ENCODE data around the gene FOXF2. TPM values are rescaled to one million over a fixed set of nuclear protein-coding genes. Genes with fewer than 3 reads are reported as not detected.

Gene FOXF2
- total RNA-seq, 1 experiment from 2014 or later, result not detected

GRCh38 chr6:1405221-1405620, 15.8 kb downstream of the FOXF2 start:
- no peak for DNase-seq (ENCODE audit: low spot score)

GRCh38 chr6:1406306-1407072, 17.1 kb downstream of the FOXF2 start:
- no peak for DNase-seq (ENCODE audit: low spot score)

DNA sequence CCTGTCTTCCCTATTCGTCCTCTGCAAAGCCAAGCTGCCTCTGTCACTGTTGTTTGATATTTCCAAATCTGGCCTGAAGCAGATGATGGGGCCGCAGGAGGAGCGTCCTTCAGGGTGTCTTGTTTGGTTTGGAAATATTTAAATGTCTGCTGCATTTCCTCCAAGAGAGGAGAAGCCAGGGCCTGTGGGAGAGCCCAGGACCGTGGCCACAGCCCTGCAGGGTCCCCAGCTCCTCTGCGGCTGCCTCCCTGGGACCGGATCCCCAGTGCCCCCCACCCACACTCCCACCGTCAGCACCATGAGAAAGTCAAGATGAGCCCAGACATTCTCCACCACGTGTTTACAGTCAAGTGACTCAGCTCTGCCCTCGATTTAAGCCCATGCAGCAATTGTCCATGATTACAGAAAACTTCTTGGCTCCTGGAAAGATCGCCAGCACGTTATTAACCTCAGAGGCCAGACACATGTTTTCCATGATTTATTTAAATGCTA, 18.2 kb downstream of the FOXF2 start:
- no peak for DNase-seq (ENCODE audit: low spot score)

- no peak for DNase-seq (ENCODE audit: low spot score)
These were observed 20.5 kb downstream of the FOXF2 start for GRCh38 chr6:1409774-1410465.

- no peak for DNase-seq (ENCODE audit: low spot score)
These were observed 23.5 kb downstream of the FOXF2 start for GRCh38 chr6:1412901-1413300.

DNA sequence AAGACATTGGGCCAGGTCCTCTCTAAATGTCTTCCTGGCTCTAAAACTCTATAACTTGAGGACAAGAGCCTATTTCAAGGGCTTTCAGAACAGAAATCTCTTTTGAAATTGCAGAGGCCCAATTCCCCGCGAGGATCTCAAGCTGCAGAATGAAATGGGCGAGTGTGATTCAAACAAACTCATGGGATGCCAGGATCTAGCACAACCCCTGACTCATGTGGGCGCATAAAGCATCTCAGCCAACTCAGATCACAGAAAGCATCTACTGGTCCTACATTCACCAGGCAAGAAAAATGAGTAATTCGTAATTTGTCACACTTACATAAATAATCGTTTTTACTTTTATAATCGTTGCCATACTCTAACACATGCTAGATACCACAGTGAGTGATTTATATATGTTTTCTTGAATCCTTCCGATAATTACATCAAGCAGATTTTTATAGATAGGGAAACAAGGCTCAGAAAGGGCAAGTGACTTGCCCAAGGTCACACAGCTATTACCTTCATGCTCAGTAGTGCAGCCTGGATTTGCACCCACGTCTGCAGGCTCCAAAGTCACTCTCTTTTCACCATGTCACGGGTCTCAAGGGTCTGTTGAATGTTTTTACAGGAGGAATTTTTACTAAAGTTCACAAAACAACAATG, 26.2 kb downstream of the FOXF2 start:
- DNase-seq (ENCODE audit: low spot score), result no peak

GRCh38 chr6:1416191-1416760, 26.9 kb downstream of the FOXF2 start:
- no peak for DNase-seq (ENCODE audit: low spot score)

DNA sequence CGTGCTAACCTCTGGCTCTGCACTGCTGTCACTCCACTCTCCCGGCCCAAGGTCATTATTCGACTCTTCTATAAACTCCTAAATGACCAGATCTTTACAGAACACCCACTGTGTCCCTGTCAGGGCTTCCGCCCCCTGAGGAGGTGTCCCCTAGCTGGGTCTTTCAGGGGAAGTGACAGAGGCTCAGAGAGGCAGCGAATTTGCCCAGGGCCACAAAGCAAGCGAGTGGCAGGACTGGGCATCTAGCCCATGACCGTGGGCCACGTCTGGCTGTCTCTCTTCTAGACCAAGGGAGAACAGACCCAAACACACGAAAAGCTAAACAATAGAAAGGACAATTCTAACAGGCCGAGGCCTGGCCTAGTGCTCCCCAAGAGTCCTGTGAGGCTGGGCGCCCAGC, 27.4 kb downstream of the FOXF2 start:
- no peak for DNase-seq (ENCODE audit: low spot score)

DNA sequence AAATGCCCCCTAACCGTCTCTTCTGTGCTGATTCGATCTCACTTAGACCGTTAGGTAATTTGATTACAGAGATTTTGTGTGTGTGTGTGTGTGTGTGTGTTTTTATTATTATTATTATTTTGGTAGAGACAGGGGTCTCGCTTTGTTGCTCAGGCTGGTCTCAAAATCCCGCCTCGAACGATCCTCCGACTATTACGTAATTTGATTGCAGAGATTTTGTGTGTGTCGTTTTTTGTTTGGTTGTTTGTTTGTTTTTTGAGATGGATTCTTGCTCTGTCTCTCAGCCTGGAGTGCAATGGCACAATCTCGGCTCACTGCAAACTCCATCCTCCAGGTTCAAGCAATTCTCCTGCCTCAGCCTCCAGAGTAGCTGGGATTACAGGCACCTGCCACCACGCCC, 28.3 kb downstream of the FOXF2 start:
- DNase-seq (ENCODE audit: low spot score), result no peak

GRCh38 chr6:1418471-1419191, 29.3 kb downstream of the FOXF2 start:
- DNase-seq (ENCODE audit: low spot score), result no peak

DNA sequence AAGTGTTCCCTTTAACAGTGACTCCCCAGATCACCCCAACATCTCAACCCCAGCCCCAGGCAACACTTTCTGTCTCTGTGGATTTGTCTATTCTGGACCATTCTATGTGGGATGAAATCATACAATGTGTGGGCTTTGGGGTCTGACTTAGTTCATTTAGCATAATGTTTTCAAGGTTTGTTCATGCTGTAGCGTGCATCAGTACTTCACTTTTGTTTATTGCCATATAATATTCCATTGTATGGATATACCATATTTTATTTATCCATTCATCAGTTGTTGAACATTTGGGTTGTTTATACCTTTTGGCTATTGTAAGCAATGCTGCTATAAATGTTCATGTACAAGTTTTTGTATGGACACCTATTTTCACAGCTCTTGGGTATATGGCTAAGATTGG, 31.0 kb downstream of the FOXF2 start:
- no peak for DNase-seq (ENCODE audit: low spot score)

DNA sequence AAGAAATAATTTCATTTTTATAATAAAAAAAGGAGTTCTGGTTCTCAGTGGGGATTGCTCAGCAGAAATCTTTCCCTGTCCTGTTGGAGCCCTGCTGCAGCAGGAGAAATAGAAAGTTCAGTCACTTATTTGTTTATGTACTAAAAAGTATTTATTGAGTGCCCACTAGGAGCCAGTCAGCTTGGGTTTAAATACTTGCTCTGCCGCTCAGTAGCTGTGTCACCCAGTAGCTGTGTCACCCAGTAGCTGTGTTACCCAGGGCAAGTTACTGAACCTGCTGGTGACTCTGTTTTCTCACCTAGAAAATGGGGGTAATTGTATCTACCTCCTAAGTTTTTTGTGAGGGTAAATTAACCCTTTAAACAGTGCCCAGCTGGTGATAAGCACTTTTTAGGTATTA, 32.9 kb downstream of the FOXF2 start:
- no peak for DNase-seq (ENCODE audit: low spot score)

GRCh38 chr6:1423578-1423977, 34.2 kb downstream of the FOXF2 start:
- DNase-seq (ENCODE audit: low spot score), result no peak

DNA sequence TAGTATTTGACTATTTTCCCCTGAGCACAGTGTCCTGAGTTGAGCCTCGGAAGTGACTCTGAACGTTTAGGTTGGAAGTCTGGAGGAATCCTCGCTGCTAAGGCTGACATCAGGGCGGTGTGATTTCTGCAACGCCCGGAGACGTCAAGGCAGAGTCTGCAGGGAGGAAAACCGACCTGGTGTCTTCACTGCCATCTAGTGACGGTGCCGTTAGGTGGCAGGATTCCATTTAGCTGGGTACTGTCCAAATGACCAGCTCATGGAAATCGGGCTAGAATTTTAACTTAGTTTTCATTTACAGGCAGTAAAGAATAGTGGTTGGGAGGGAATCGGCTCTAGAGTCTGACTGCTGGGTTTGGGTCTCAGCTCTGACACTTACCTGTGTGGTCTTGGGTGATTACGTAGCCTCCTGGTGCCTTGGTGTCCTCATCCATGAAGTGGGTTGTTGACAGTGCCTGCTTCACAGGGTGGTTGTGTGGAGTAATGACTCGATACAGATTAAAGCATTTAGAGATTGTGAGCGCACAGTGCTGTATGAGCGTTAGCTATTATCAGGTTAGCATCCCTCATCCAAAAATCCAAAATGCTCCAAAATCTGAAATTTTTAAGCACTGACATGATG, 35.0 kb downstream of the FOXF2 start:
- peak; percentile 69 for DNase-seq (ENCODE audit: low spot score)

GRCh38 chr6:1426416-1426815, 37.0 kb downstream of the FOXF2 start:
- DNase-seq (ENCODE audit: low spot score), result no peak

GRCh38 chr6:1435806-1436205, 46.4 kb downstream of the FOXF2 start:
- no peak for DNase-seq (ENCODE audit: low spot score)

- DNase-seq (ENCODE audit: low spot score), result peak; percentile 92
These were observed 47.2 kb downstream of the FOXF2 start for GRCh38 chr6:1436334-1437306.

GRCh38 chr6:1437553-1438406, 48.4 kb downstream of the FOXF2 start:
- DNase-seq (ENCODE audit: low spot score), result no peak

DNA sequence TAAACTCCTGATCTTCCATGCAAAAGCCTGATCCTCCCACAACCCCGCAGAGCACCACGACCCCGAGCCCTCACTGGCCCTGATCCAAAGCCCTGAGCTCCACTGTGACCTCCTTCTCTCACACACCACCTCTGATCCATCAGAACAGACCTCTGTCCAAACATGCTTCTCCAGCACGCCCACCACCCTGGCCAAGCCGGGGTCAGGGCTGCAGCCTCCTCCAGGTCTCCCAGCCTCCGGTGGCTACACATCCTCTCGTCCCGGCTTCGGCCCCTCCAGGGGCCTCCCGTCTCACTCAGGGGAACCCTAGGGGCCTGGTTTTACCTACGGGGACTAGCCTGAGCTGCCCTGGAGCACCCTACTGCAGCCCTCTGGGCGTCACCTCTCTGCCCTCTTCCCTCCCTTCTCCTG, 49.1 kb downstream of the FOXF2 start:
- DNase-seq (ENCODE audit: low spot score), result no peak
